WI38 (cell line): Measurements from ENCODE around the gene DNAH11.

Experiments used
- H3K4me3 ChIP-seq: 2 replicates; pipeline ENCODE4 v1.5.1; 2011; ENCODE audit warnings: low read depth, mild to moderate bottlenecking, control low read depth, low read length
- TF ChIP-seq, protein P1 (sequence below): IDR thresholded peaks from 2 replicates; pipeline ENCODE4 v1.5.1; 2012; ENCODE audit warnings: low read depth, mild to moderate bottlenecking, control low read depth, low read length

The DNAH11 gene

DNA sequence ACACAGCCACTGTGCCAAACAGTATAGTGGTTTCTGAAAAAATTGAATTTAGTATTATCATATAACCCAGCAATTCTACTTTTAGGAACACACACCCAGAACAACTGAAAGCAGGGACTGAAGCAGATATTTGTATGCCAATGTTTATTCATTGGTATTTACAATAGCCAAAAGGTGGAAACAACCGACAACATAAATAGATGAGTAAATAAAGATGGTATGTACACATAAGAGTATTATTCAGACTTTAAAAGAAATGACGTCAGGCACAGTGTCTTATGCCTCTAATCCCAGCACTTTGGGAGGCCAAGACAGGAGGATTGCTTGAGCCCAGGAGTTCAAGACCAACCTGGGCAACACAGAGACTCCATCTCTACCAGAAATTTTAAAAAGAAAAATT is 395.6 kb downstream of the DNAH11 start:
- no peak overlapping the region for H3K4me3 ChIP-seq
- TF ChIP-seq, protein P1, sequence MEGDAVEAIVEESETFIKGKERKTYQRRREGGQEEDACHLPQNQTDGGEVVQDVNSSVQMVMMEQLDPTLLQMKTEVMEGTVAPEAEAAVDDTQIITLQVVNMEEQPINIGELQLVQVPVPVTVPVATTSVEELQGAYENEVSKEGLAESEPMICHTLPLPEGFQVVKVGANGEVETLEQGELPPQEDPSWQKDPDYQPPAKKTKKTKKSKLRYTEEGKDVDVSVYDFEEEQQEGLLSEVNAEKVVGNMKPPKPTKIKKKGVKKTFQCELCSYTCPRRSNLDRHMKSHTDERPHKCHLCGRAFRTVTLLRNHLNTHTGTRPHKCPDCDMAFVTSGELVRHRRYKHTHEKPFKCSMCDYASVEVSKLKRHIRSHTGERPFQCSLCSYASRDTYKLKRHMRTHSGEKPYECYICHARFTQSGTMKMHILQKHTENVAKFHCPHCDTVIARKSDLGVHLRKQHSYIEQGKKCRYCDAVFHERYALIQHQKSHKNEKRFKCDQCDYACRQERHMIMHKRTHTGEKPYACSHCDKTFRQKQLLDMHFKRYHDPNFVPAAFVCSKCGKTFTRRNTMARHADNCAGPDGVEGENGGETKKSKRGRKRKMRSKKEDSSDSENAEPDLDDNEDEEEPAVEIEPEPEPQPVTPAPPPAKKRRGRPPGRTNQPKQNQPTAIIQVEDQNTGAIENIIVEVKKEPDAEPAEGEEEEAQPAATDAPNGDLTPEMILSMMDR = no peak

DNA sequence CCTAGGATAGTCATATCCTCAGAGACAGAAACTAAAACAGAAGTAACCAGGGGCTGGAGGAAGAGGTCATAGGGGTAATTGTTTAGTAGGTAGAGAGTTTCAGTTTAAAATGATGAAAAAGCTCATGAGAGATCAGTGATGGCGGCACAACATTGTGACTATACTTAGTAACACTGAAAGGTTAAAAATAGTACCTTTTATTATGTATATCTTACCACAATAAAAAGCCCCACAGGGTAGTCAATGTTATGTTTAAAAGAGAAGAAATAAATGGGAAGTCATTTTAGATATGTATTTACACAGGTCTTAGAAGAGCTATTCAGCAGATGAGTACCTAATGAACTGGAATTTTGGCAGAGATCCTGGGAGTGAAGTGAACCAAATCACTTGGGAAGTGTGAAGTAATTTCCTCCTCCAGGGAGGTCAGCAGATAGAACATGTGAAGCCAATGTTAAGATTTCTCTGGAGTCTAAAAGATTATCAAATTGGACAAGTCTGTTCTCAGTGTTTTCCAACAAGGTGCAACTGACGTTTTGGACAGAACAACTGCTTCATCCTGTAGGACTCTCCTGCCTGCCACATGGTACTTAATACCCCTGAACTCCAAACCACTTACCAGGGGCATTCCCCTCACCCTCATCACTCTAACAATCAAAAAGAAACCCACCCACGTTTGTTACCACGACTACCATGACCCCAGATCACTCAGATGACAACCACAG is 396.5 kb downstream of the DNAH11 start:
- TF ChIP-seq, protein P1 = no peak
- H3K4me3 ChIP-seq = no peak overlapping the region

DNA sequence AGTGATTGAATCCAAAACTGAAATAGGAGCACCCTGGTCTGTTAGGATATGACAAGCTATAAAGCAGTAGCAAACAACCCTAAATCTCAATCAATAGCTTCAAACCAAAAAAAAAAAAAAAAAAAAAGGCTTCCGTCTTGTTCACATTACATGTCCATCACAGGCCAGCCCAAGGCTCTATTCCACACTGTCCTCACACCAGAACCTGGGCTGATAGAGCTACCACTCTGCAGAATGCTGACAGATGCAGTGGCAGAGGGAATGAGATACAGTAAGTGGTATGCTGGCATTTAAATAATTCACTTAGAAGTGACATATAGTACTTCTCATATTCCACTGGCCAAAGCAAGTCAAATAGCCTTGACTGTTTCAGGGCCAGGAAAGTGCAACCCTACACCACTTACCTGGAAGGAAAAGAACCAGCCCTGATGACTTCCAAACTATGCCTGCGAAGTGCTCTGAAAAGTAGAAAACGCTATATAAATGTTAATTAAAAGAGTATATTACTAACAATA is 397.1 kb downstream of the DNAH11 start:
- no peak overlapping the region for H3K4me3 ChIP-seq
- TF ChIP-seq, protein P1 = no peak

DNA sequence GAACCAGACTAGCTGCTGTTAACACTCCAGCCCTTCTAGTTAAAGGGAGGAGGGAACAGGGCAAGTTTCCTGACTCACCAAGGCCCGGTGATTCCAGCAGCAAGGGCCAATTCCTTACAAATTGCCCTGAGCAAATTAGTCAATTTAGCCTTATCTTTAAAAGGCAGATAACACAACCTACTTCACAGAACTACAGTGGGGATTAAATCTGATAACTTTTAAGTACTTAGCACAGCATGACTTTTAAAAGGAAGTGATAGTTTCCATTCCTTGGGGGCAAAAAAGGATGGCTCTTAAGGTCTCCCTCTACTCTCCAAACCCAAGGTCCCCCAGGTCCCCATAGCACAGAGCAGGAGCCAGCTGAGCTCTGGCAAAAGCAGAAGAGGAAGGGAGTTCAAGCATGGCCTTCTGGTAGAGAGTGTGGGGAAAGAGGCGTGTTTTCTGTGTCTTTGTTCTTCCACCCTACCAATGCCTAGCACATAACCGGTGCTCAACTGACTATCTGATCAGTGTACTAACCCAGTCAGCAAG is 398.8 kb downstream of the DNAH11 start:
- TF ChIP-seq, protein P1 = no peak
- no peak overlapping the region for H3K4me3 ChIP-seq

DNA sequence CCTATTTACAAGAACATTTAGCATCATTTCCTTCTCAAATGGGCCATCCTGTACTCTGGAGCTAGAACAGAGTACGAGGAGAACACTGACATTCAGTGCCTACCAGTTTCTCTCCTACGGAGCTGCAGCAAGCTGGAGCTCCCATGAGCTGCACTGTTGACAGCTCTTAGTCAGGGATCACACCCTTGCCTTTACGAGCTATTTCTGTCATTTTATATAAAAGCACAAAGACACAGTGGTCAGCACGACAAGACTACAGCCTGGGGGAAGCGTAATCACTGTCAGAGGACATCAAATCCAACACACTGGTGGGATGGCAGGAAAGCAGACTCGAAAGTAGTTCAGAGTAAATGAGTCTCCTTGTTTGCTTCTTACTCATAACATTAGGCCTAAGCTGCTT is 400.1 kb downstream of the DNAH11 start:
- TF ChIP-seq, protein P1 = no peak
- no peak overlapping the region for H3K4me3 ChIP-seq

DNA sequence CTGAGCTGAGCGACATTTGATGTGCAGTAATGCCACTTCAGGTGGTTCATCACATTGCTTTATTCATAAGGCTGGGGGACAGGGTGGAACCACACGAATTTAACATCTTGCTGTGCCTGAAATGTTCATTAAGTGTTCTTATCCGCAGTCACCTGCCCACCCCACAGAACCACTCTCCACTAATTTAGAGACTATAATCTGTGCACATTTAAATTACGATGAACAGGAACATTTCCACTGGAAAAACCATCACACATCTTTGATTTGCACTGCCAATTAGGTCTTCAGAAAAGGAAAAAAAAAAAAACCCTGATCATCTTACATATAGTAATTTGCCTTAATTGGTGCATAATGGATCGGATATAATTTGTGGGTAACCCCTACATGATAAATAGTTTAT is 400.6 kb downstream of the DNAH11 start:
- TF ChIP-seq, protein P1 = no peak
- no peak overlapping the region for H3K4me3 ChIP-seq
